ENCODE data around the gene HDDC3. TPM values are rescaled to one million over a fixed set of nuclear protein-coding genes. Genes with fewer than 3 reads are reported as not detected.

The HDDC3 gene
- total and polyA plus RNA-seq, 9 of the 15 experiments (the other 6 are each of a cell fraction or from before 2014, with no cell fraction given) = 14.9 to 55.8 (median 36.9) TPM

GRCh38 chr15:90974216-90974615 lies 41.9 kb upstream of the HDDC3 start:
- no peak overlapping the region for H3K4me3 ChIP-seq
- H2AFZ ChIP-seq (ENCODE audit: low read depth, low read length) = no peak overlapping the region
- 98% methylated on average over 6 of the region's 21 CpGs for WGBS (ENCODE audit: insufficient coverage, low coverage, missing lambda C conversion rate)
- intact Hi-C loops (cut with micrococcal nuclease) = no loop called here
- no peaks in the 10 kb centered on the region; the same call in 1 of the 2 replicates for H3K9me3 ChIP-seq (replicated peaks; ENCODE audit: control insufficient read depth, insufficient read depth, low read depth, low read length)
- peaks cover 90% of the 10 kb centered on the region for H3K36me3 ChIP-seq (ENCODE audit: control insufficient read depth, insufficient read depth, low read length)
- no peak overlapping the region for H3K9ac ChIP-seq (ENCODE audit: insufficient read depth in 1 of 2, low read depth in 2 of 2, low read length in 2 of 2)
- DNase-seq (ENCODE audit: extremely low read depth in 1 of 4, low spot score in 3 of 4) = no peak
- in situ Hi-C loops (cut with MboI) = no loop called here
- no TSS peak for BruUV-seq (replicated peaks)
- ATAC-seq = no peak
- TF ChIP-seq ZBTB1 (CRISPR knock-in tag; IDR thresholded peaks at IDR 0.05; ENCODE audit: borderline replicate concordance, low read depth) (no peak), POLR2G (IDR thresholded peaks at IDR 0.05; ENCODE audit: low read depth, low read length) (peak; percentile 31; the same call in 1 of the 2 replicates), TCF15 (CRISPR knock-in tag; IDR thresholded peaks at IDR 0.05) (no peak), TSC22D4 (tag; IDR thresholded peaks at IDR 0.05) (no peak), MGA (IDR thresholded peaks at IDR 0.05) (no peak), ZBTB7A (IDR thresholded peaks at IDR 0.05; ENCODE audit: borderline replicate concordance, control insufficient read depth, low read depth, low read length) (no peak)
- no peak overlapping the region for H3K4me2 ChIP-seq (ENCODE audit: insufficient read depth, low read length)
- peaks cover 2% of the 10 kb centered on the region; the same call in 1 of the 3 replicates for H3K79me2 ChIP-seq (ENCODE audit: control insufficient read depth, insufficient read depth, low read length)
- FAIRE-seq = no peak
- no peaks in the 10 kb centered on the region for H3K27me3 ChIP-seq (ENCODE audit: control insufficient read depth in 2 of 2, insufficient read depth in 2 of 2, low read length in 2 of 2)
- H4K20me1 ChIP-seq (replicated peaks; ENCODE audit: control insufficient read depth, insufficient read depth, low read length) = peaks cover 3% of the 10 kb centered on the region; the same call in 1 of the 2 replicates
- POLR2A ChIA-PET = no interaction called here
- H3K9me1 ChIP-seq (ENCODE audit: control insufficient read depth, insufficient read depth, low read length) = peaks cover 2% of the 10 kb centered on the region
- no peaks in the 10 kb centered on the region; a peak in 1 of 5 replicates for H3K4me1 ChIP-seq (replicated peaks in 1 of 2; ENCODE audit: control insufficient read depth in 2 of 2, insufficient read depth in 2 of 2, low read length in 2 of 2)
- no peak overlapping the region for H3K27ac ChIP-seq (ENCODE audit: extremely low read depth, low read depth, low read length)
- CTCF ChIA-PET (ENCODE audit: low intra/inter-chr PET ratio) = no interaction called here
